Activated naive CD4-positive, alpha-beta T cell treated with Interleukin-2 at 50 U/mL for 16 hours (primary cell): ENCODE measurements around the gene DCTN3.
A peak's percentile ranks its signal among the peaks of the same experiment; 100 is the strongest.

Experiments used
- DNase-seq: peaks from one replicate; pipeline ENCODE4 v3.0.0-alpha.2; 2020

DCTN3 gene

GRCh38 chr9:34615132-34615531, 5.2 kb downstream of the DCTN3 start:
- no peak for DNase-seq

- peak; percentile 71 for DNase-seq
Observed at GRCh38 chr9:34612788-34613390, 7.4 kb downstream of the DCTN3 start.

DNA sequence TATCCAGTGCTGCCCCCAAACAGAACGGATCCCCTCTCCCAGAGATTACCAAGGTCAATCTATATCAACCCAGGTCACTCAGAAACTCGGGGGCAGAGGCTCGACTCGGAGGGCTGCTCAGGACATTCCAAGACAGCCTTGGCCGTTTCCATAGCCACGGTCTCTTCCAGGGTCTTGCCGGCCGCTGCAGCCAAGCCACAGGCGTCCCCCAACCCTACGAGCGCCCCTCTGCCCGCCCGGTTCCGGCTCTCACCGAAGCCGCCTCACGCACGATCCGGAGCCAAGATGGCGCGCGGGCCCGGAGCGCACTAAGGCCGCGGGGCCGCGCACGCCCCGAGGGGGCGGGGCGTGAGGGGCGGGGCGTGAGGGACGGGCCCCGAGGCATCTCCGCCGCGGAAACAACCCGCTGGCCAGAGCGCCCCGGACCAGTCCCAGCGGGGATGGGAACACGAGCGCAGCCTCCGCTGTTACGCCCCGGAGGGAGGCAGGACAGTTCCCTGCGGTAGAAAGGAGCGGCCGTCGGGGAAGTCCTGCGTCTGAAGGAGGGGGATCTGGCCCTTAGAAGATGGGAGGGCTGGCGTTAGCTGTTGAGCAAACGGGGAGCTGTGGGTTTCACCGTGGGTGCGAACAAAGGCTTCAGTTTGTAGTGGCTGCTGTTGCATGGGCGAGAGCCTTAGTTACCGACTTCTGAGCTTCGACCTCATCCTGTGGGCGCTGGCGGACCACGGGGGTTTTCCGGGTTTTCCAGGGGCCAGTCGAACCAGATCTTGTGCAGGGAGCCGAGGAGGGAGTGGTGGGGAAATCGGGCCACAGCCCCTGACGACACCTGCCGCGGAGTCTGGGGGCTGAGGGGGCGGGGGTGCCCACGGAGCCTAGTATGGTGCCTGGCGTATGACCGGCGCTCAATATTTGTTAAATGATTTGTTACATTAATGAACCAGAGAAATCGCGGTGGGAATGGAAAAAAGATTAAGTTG, 8.2 kb downstream of the DCTN3 start, which contains the start of gene RPP25L:
TSS of gene RPP25L (minus strand) at position 287 of the 977 bp plus-strand sequence. CDS start 801 bp downstream, outside the sequence.
- DNase-seq = peak; percentile 82

DNA sequence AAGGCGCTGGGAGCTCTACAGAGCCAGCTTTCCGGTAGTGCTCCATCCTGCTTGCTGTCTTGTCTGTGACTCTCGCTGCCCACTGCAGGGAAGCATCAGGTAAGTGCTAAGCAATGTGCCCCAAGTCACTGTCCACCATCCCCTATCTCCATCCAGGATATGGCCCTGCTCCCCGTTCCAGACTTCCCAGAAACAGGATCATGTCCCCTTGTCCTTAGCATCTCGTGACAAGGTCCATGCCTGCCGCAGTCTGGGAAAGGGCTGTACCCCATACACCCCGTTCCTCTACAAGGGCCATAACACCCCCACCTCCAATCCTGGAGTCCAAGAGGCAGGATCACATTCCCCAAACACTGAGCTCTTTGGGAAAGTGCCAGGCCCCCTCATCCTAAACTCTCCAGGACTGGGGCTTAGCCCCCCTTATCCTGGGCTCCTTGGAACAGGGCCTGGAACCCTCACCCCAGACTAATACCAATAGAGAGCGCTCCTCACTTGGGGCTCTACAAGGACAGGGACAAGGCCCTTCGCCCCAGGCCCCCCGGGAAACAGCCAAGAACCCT, 9.0 kb downstream of the DCTN3 start:
- DNase-seq = no peak

- no peak for DNase-seq
Observed at GRCh38 chr9:34610434-34611206, 9.7 kb downstream of the DCTN3 start.

GRCh38 chr9:34607331-34607730, 13.0 kb downstream of the DCTN3 start:
- DNase-seq = no peak

- DNase-seq = no peak
Observed at GRCh38 chr9:34606905-34607304, 13.4 kb downstream of the DCTN3 start.

GRCh38 chr9:34606190-34606589, 14.1 kb downstream of the DCTN3 start:
- no peak for DNase-seq

DNA sequence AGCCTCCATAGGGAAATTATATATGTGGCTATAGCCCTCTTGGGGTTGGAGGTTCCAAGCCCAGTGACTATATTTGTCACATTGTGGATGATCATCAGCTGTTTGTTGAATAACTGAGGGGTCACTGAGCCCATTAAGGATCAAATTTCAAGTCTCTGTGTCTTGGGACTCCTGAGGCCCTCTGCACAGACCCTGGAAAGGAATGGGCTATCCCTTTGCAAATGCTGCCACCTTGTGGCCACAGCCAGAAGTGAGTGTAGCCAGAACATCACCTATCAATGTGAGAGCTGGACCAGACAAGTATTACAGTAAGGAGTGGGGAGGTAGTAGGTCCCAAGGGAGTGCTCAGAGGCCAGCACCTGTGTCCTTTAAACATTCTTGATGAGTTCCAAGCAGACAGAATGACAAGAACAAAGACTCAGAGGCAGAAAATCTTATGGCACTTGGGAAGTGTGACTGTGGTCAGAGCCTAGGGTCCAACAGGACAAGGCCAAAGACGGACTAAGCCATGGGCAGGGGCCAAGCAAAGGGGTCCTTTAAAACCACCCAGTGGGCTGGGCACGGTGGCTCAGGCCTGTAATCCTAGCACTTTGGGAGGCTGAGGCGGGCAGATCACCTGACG, 16.6 kb downstream of the DCTN3 start:
- peak; percentile 83 for DNase-seq

GRCh38 chr9:34601937-34602573, 18.2 kb downstream of the DCTN3 start:
- no peak for DNase-seq

GRCh38 chr9:34600908-34601307, 19.4 kb downstream of the DCTN3 start:
- DNase-seq = no peak

DNA sequence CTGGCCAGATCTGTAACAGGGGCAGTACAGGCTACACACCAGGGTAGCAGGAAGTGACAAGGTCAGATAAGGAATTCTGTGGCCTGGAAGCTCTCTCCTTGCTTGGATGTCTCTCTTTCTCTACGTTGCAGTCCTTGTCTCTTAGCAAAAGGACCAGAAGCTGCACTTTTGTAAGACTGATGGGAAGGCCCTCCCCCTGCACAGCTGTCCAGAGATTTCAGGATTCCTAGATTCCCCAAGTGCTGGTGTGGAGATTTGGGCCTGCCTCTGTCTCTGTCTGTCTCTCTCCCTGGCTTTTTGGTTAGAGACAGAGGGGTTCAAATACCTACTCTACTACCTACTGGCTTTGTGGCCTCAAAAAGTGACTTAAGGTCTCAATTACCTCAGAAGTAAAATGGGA, 20.7 kb downstream of the DCTN3 start:
- no peak for DNase-seq

DNA sequence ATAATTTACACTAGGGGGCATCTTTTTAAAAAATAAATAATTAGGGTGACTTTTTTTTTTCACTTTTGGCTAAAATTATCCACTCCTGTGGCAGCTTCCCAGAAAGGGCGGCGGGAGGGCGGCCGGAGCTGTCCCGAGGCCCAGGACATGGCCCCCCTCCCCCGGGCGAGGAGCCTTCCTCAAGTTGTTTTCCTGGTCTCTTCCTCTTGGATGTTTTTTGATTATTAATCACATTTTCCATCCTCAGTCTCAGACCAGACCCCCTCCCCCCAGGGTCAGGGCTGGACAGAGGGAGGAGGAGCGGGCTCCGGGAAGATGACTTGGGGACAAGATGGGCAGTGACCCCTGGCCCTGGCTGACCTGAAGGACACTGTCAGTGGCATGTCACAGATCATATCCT, 26.1 kb downstream of the DCTN3 start:
- DNase-seq = no peak

DNA sequence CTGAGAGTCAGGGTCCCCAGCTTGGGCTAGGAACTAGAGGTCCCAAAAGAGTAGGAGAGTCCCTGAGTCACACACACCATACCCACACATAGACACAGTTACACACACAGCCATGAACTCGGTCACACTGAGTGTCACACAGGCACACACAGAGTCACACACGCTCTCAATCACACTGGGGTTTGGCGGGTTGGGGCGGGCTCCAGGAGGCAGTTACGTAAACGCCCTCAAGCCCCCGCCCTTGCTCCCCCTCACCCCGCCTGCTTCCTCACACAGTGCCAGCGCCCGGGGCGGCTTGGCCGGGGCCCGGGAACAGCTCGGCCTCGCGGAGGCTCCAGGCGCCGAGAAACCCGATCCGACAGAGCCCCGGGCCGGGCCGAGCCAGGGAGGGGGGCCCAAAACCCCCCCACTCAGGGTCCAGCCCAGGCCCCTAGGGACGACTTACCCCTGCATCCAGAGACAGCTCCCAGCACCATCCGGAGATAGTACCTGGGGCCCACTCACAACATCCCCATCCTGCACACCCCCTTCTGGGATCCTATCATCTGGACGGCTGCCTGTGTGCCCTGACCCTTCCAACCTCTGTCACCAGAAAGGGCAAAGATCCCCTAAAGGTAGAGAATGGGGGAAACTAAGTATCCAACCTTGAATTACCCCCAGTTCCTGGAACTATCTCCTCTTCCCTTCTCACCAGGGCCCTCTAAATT, 27.2 kb downstream of the DCTN3 start:
- DNase-seq = no peak

- no peak for DNase-seq
Observed at GRCh38 chr9:34591917-34592866, 28.1 kb downstream of the DCTN3 start.

GRCh38 chr9:34591248-34591916, 28.9 kb downstream of the DCTN3 start:
- peak; percentile 83 for DNase-seq

DNA sequence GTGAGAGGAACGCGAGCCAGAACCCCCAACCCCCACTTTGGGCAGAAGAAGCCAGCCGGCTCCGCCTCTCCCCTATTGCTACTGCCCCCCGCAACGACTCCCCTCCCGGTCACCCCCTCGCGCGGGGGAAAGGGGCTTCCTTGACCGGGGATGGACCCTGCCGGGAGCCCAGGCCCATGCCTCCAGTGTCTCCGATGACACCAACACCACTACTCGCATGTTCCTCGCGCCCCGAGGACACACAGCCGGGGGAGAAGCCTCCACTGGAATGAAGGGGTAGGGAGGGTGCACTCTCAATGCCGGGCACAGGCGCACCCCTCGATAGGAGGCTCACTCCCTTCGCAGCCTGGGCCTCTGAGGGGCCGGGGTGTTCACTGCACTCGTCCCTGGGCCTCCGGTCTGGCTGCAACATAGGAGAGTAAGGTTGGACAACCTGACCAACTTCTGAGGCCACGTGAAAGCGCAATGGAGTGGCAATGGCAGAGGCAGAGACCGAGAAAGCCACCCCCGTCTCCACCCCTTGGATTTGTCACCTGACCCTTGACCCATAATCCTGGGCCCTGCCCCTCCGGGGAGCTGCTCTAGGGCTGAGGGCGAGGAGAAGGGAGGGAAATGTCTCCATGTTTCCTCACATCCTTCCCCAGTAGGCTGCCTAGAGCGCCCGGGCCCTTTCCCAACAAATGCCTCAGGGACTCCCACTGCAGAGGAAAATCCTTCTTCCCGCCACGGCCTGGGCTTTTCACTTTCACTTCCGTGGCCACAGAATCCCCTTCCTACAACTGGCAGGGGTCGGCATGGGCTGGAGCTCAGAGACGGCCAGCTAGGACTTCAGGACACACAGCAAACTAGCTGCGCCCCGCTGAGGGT, 29.7 kb downstream of the DCTN3 start:
- peak; percentile 17 for DNase-seq

GRCh38 chr9:34589636-34590380, 30.5 kb downstream of the DCTN3 start, which contains the start of gene CNTFR:
CNTFR (minus strand) TSS chr9:34589724; CDS start chr9:34568981, 20,743 bp downstream.
- peak; percentile 12 for DNase-seq
